LNCaP clone FGC (cell line): ENCODE results near the gene USF2.
"Not testable (repeated sequence)": the region's sequence is repeated elsewhere in the genome, so short reads cannot be mapped to it uniquely, and the experiment has no call there.

Experiments
- DNase-seq: peaks from one replicate; pipeline ENCODE4 v3.0.0-alpha.2; 2011; ENCODE audit warnings: low read depth
- H3K4me3 ChIP-seq: 2 replicates; pipeline ENCODE4 v1.5.1; 2011; ENCODE audit warnings: mild to moderate bottlenecking, low read depth, low read length, control low read depth
- CTCF ChIP-seq: IDR thresholded peaks from 2 replicates; pipeline ENCODE4 v1.5.1; 2012; ENCODE audit warnings: mild to moderate bottlenecking; ENCODE audit not compliant: control insufficient read depth, insufficient read depth; ENCODE audit errors: extremely low read depth

Gene USF2

GRCh38 chr19:35281303-35281702 is 12.5 kb downstream of the USF2 start:
- no peak for DNase-seq
- TF ChIP-seq CTCF: no peak

GRCh38 chr19:35284153-35285094 is 15.7 kb downstream of the USF2 start:
- H3K4me3 ChIP-seq: no peak overlapping the region
- TF ChIP-seq CTCF: no peak
- no peak for DNase-seq

More at GRCh38 chr19:35281303-35281702, 12.5 kb downstream of the USF2 start:
- H3K4me3 ChIP-seq: no peak overlapping the region

DNA sequence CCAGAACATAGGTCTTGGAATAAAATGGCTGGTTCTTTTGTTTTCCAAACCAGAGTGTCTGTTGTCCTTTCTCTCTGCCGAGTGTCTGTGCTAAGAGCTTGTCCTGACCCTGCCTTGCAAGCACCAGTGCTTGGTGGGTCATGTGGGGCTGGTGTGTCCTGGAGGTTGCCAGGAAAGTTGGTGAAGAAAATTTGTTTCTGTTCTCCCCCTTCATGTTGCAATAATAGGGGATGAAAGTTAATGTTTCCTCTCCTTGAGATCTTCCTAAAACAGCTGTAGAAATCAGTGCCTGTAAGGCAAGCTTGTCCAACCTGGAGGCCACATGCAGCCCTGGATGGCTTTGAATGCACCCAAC is 16.3 kb downstream of the USF2 start:
- H3K4me3 ChIP-seq: no peak overlapping the region
- TF ChIP-seq CTCF: no peak
- no peak for DNase-seq

GRCh38 chr19:35285465-35285864 is 16.7 kb downstream of the USF2 start:
- not testable (repeated sequence) for H3K4me3 ChIP-seq, DNase-seq

DNA sequence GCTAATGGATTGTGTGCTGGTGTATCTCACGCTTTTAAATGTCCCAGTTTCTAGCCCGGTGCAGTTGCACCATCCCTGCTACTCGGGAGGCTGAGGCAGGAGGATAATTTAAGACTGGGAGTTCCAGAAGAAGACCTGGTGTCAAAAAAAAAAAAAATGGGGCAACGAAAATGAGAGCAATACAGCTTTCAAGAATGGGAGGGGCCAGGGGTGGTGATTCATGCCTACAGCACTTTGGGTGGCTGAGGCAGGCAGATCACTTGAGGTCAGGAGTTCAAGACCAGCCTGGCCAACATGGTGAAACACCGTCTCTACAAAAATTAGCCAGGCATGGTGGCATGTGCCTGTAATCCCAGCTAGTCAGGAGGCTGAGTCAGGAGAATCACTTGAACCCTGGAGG is 17.3 kb downstream of the USF2 start:
- H3K4me3 ChIP-seq, DNase-seq: not testable (repeated sequence)

- no peak for TF ChIP-seq CTCF
- no peak overlapping the region for H3K4me3 ChIP-seq
- DNase-seq: no peak
Observed at GRCh38 chr19:35287713-35288112, 19.0 kb downstream of the USF2 start.

DNA sequence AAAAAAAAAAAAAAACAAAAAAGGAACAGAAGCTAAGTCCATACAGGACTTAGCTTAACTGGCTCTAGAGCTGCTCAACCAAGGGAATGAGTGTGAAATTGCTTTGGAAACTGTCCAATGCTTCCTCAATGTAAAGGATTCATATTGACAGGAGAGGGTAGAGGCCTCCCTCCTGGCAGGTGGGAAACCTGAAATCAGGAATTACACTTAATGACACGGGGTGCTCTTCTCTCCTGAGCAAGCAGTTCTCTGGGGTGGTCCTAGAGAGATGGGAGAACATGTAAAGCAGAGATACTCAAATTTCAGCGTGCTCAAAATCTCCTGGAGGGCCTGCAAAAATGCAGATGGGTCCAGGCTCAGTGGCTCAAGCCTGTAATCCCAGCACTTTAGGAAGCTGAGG is 19.6 kb downstream of the USF2 start:
- no peak for TF ChIP-seq CTCF
- DNase-seq: no peak
- H3K4me3 ChIP-seq: no peak overlapping the region

DNA sequence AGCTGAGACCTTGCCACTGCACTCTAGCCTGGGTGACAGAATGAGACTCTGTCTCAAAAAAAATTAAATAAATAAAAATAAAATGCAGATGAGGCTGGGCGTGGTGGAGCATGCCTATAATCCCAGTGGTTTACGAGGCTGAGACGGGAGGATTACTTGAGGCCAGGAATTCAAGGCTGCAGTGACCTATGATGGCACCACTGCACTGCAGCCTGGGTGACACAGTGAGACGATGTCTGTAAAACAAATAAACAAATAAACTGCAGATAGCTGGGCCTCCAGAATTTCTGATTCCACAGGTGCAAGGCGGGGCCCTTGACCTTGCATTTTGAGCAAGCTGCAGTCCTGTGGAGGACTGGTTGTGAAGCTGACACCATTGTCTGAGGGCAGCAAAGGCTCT is 20.1 kb downstream of the USF2 start:
- no peak for DNase-seq
- no peak overlapping the region for H3K4me3 ChIP-seq
- no peak for TF ChIP-seq CTCF
